OCI-LY7 (cell line): ENCODE results near the gene ESYT2.

Source experiments
- CTCF ChIP-seq: fragments of 200-600 bp; sonication (generic); conservative IDR thresholded peaks from 2 replicates; pipeline ENCODE4 v1.5.1; 2014; ENCODE audit warnings: mild to moderate bottlenecking, antibody characterized with exemption, low read length, moderate library complexity, mixed read lengths
- EZH2phosphoT487 ChIP-seq: fragments of 200-600 bp; sonication (generic); IDR thresholded peaks from 2 replicates; pipeline ENCODE4 v1.6.1; 2018; ENCODE audit warnings: low read depth, borderline replicate concordance, mild to moderate bottlenecking, mixed run types, antibody characterized with exemption, low read length, moderate library complexity, mixed read lengths

- TF ChIP-seq CTCF = no peak
- no peak for TF ChIP-seq EZH2phosphoT487
These were observed 42.4 kb downstream of the ESYT2 start for GRCh38 chr7:158786898-158787297.
